Measurements from ENCODE around the gene BTLA.
"Not testable (repeated sequence)": the region's sequence is repeated elsewhere in the genome, so short reads cannot be mapped to it uniquely, and the experiment has no call there.

Gene BTLA

GRCh38 chr3:112437146-112438022, 61.9 kb downstream of the BTLA start:
- DNase-seq = peak in 1 of 2 experiments; percentile 38

- no peak for DNase-seq
Measured at GRCh38 chr3:112429960-112430359, 69.3 kb downstream of the BTLA start.

- no peak for DNase-seq
Measured at GRCh38 chr3:112427123-112427522, 72.1 kb downstream of the BTLA start.

- DNase-seq = no peak
Measured at GRCh38 chr3:112425858-112426750, 73.2 kb downstream of the BTLA start.

- no peak for DNase-seq
Measured at GRCh38 chr3:112425382-112425781, 73.9 kb downstream of the BTLA start.

GRCh38 chr3:112424394-112424793, 74.9 kb downstream of the BTLA start:
- no peak for DNase-seq

- not testable (repeated sequence) for DNase-seq
Measured at GRCh38 chr3:112422921-112423320, 76.4 kb downstream of the BTLA start.

- not testable (repeated sequence) for DNase-seq
Measured at GRCh38 chr3:112418526-112418925, 80.7 kb downstream of the BTLA start.

GRCh38 chr3:112417696-112418318, 81.5 kb downstream of the BTLA start:
- no peak for DNase-seq

GRCh38 chr3:112416391-112417212, 82.7 kb downstream of the BTLA start:
- no peak for DNase-seq

- DNase-seq = no peak
Measured at GRCh38 chr3:112415390-112415789, 83.9 kb downstream of the BTLA start.
